IPS-11a (cell line): Measurements from ENCODE around the gene CAMTA1.

Source experiments
- H3K4me3 ChIP-seq: one replicate; pipeline ENCODE4 v1.5.1; 2013; ENCODE audit warnings: low read depth, low read length, control low read depth

Gene CAMTA1

DNA sequence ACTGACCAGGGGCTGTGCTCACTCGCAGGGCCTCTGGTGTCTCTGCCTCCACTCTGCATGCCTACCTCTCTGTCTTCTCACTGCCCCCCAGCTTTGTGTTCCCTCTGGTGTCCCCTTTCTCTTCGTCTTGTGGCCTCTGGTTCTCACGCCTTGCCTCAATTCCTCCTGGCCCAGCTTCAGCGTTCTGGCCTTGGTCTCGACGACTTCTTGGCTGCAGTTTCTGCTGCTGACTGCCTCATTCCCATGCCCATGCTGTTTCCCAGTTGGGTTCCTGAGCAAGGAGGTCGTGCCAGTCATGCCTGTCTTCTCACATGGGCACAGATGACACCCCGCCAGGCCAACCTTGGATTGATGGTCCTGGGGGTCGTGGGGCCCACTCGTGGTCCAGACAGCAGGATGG, 562.8 kb downstream of the CAMTA1 start:
- no peak overlapping the region for H3K4me3 ChIP-seq

DNA sequence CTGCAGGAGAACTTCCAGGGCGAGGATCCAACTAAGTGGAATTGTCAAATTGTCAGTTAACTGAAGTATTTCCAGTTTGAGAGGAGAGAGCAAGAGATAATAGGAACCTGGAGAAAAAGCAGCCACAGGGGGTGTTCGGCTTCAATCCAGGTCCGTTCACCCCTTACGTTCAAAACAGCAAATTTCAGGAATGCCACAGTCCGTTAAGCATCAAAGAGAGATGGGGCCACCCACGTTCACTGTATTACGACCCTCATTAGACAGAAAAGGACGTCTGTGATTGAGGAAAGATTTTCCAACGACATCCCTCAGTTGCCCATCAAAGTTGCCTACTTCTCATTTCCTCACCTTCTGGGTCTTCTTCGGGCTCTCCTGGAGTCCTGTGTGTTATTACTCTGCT, 563.3 kb downstream of the CAMTA1 start:
- H3K4me3 ChIP-seq: no peak overlapping the region

DNA sequence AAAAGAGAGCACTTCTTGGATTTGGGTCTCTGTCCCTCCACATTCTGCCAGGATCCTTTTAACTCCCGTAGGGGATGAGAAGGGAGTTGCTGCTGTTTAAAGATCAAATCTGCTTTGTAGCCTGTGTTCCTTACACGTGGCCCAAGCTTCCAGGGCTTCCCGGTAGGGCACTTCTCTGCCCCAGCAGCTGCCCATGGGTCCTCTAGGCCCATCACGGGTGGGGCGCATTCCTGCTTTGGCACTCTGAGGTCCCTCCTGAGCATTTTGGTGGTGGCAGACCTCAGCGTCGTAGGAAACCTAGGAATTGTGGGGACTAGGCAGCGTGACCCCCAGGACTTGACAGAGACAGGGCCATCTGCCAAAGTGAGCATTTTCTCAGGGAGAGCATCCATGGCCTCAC, 565.5 kb downstream of the CAMTA1 start:
- no peak overlapping the region for H3K4me3 ChIP-seq

DNA sequence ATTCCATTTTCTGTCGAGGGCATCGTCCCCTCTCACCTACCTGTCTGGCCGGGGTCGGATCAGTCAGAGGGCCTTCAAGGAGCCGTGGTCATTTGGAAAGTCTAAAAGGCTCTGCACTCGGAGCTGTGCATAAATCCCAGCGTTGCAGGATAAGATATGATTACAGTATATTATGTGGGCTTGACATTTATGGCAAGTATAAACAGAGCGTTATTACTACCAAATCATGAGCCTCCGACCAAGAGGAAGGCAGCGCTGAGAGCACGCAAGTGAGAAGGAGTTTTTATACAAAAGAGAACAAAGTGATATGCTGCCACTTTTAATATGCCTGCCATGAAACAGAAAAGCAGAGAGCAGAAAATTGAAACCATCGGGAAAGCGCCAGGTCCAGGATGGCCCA, 566.4 kb downstream of the CAMTA1 start:
- no peak overlapping the region for H3K4me3 ChIP-seq

DNA sequence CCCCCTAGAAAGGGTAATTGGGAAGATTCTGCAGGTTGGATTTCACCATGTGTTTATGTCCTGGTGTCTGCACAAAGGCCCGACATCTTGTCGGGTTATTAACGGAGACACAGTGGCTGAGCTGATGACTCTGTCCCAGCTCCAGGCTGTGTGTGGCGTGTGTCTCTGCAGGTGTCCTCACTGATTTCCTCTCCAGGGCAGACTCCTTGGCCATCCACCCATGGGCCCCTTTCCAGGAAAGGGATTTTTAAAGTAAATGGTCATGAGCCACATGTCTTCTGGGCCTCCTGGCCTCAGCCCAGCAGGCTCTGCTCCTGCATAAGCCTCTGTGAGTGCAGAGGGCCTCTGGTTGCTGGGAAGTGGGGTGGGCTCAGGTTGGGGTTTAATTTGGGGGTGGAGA, 567.1 kb downstream of the CAMTA1 start:
- no peak overlapping the region for H3K4me3 ChIP-seq

DNA sequence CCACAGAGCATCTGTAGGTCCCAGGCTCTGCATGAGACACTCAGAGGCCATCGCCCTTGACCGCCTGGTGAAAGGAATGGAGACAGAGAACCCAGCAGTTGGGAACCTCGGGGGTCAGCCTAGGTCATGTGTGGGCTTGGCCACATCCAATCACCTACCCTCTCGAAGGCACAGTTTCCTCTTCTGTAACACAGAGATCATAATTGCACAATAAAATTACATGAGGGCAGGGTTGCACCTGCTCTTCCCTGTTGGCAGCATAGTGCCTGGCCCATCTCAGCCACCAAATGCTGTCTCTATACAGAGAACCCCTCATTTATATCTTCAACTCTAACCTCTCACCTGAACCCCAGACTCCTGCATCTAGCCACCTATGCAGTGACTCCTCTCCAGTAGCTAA, 567.7 kb downstream of the CAMTA1 start:
- H3K4me3 ChIP-seq: no peak overlapping the region

DNA sequence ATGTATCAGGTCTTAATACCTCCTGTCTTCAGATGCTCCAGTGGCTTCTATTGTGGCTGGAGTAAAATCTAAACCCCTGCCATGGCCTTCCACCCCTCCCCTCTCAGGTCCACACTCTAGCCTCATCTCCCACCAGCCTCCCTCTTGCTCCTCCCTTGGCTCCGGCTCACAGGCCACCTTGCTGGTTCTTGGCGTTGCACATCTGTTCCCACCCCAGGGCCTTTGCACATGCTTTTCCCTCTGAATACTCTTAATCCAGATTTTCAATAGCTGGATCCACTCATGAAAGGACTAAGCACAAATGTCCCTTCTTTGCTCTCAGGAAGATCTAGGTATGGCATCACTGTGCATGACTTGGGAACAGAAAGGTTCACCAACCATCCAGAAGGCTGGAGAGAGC, 570.4 kb downstream of the CAMTA1 start:
- no peak overlapping the region for H3K4me3 ChIP-seq

DNA sequence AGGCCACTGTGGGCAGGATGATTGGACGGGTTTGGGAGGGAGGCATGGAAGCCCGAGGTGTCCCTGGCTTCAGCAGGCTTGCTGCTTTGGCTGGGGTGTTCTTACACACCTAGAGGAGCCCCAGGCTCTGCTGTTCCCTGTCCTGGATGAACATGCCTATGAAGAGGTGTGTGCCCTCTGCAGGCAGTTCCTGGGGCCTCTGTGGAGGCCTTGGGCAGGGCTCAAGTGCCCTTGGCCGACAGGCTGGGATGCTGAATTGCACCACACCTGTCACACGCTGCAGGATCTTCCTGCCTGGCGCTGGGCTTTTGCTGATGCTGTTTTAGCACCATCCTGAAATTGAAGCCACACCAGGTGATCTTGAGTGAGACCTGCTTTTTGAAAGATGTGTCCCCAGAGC, 570.8 kb downstream of the CAMTA1 start:
- no peak overlapping the region for H3K4me3 ChIP-seq

DNA sequence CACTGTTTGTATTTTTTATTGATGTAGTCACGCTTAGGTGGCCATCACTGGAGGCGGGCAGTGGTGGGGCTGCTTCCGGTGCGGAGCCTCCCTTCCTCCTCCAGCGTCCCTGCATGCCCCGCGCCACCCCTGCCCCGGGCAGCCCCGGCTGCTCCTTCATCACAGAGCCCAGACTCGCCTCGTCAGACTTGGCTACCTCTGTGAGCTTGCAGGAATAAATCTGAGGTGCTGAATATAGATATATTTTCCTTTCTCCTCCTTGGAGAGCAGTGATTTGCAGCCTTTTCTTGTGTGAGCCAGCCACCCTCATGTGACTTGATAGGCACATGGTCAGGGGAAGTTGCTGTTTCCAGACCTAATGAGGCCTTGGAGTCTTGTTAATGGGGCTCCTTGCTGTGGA, 573.2 kb downstream of the CAMTA1 start:
- no peak overlapping the region for H3K4me3 ChIP-seq

DNA sequence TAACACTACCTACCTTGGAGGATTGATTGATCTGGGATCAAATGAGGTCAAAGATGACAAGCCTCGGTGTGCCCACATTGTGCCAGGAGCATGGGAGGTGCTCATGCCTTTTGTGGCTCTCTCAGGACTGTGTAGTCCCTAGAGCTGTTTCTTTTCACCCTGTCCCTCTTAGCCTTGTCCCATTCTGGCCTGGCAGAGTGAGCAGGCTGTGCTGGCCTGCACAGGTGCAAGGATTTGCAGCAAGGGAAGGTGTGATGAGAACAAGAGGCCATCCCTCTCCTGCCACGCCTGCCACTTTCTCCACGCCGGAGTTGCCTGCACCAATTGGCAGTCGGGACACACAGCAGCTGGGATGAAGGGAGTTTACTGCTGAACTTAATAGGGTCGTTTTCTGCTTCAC, 575.3 kb downstream of the CAMTA1 start:
- H3K4me3 ChIP-seq: no peak overlapping the region

DNA sequence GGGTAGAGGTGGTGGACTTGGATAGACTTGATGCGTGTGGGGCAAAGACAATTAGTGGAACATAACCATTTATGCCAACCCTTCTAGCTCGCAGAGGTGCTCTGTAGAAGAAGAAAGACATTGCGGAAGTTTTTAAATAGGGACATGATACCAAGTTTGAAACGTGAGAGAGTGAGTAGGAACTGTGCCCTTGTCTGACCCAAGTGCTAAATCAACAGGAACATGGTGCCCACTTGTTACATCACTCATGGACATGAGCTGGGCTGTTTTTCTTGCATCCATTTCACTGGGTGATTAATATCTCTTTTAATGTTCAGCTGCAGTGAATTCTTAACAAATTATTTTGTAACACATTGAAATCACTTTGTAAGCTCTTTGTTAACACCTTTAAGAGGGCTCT, 577.7 kb downstream of the CAMTA1 start:
- H3K4me3 ChIP-seq: no peak overlapping the region

DNA sequence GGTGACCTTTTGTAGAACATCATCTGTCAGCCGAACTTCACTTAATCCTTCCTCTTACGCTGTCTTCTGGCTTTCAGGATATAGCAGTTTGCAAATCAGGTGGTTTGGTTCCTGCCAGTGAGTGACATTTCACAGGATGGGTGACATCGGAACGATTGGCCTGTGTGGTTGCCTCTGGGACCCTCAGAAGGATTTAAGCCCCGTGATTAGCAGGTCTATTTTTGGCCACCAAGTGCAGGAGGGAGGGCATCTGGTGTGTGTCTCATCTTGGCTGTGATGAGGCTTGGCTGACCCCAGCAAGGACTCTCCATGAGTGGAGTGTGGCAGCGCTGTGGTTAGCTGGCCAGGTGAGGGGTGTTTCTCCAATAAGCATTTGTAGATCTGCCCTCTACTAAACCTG, 578.2 kb downstream of the CAMTA1 start:
- H3K4me3 ChIP-seq: no peak overlapping the region

DNA sequence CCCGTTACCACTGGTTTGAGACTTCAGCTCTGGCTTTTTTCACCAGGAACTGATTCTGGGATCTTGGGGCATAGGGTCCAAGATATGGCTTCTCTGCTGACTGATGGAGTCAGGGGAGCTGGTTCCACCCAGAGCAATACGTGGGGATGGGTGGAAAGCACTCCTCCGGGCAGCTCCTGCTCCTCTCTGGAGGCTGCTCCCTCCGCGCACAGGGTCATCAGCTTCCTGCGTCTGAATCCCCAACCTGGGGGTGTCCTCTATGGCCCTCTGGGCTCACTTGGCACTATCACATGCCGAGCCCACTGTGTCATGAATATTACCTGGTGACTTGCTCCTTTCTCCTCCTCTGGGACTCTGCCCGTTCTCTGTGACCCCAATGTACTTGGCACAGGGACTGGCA, 580.5 kb downstream of the CAMTA1 start:
- H3K4me3 ChIP-seq: no peak overlapping the region

DNA sequence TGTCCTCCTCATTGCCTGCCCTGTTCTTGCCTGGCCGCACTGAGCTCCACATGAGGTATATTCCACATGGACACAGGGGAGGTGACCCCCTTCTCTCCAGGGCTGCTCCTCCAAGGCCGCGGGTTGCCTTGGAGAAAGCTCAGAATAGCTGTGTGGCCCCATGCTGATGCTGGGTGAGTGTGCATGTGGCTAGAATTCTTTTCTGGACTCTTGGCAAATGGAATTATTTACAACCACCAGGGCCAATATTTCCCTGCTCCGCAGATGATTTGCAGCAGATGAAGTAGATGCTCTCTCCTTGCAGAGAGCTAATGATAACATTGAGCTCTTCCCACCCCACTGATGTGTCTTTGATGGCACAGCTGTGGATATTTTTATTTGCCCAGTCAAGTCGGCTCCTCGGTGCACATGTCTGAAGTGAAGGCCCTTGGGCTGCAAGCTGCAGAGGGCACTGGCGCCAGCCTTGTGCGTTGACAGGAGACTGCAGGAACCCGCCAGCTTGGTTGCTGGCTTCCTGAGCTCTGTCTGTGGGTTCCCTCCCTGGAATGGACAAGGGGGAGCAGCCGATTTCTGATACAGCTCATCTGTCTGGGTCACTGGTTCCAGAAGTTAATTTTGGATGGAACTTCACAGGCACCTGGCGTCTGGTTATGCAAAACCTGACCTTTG, 581.2 kb downstream of the CAMTA1 start:
- H3K4me3 ChIP-seq: no peak overlapping the region

DNA sequence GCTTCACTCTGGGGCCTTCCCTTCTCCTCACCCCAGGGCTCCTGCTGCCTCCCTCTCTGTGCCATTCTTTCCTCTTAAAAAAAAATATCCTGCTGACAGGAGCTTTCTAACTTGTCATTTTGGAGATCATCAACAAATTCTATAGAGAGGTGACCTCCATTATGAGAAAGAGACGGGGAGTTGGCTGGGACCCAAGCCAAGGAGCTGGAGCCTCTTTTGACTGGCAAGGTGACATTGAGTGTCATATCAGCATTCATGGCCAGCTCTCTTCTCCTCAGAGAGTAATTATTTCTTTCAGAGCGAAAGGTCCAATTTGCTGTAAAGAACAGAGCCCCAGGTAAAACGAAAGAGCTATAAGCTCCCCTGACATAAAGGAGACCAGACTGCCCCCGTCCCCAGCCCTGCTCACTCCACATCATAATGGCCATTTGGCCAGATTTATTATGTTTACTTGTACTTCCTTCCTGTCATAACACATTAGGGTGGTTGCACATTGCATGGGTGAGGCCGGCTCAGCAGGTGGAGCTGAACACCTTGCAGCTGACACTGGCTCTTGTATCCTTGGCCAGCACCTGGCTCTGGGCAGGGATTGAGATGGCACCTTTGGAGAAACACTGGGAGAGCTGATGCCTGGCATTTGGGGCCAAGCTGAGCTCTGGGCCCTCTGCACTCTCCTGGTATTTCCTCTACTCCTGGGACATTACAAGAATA, 581.9 kb downstream of the CAMTA1 start:
- no peak overlapping the region for H3K4me3 ChIP-seq

DNA sequence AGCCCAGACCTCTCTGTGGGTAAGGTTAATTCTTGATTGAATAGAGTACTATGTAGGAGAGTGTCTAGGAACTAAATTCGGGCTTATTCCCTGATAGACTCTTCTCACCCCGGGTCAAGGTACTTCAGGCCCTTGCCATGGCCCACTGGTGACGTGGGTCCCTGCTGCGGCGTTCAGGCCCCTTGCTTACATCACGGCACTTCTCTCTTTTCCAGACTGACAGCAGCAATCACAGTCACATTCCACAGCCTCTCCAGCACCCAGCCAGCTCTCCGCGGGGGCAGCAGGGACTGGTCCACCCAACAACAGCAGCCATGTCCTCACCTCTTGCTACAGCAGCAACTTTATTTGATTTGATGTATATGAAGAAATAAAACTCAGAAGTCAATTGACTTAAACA, 584.6 kb downstream of the CAMTA1 start:
- no peak overlapping the region for H3K4me3 ChIP-seq

DNA sequence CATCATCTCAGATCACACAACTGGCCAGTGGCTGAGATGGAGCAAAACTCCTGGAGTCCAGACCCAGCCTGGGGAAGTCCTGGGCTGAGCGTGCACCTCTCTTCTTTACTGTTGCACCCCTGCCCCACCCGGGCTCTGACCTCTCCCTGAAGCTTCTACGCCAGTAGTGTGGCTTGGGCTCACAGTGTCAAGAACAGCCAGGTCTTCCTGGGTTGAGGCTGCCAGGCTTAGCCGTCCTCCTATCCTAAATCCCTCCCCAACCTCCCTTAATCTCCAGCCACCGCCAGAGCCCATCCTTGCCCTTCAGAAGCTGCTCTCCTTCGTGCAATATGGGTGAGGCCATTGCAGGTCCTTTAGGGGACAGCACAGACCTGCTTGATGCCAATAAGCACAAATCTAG, 586.7 kb downstream of the CAMTA1 start:
- H3K4me3 ChIP-seq: no peak overlapping the region

DNA sequence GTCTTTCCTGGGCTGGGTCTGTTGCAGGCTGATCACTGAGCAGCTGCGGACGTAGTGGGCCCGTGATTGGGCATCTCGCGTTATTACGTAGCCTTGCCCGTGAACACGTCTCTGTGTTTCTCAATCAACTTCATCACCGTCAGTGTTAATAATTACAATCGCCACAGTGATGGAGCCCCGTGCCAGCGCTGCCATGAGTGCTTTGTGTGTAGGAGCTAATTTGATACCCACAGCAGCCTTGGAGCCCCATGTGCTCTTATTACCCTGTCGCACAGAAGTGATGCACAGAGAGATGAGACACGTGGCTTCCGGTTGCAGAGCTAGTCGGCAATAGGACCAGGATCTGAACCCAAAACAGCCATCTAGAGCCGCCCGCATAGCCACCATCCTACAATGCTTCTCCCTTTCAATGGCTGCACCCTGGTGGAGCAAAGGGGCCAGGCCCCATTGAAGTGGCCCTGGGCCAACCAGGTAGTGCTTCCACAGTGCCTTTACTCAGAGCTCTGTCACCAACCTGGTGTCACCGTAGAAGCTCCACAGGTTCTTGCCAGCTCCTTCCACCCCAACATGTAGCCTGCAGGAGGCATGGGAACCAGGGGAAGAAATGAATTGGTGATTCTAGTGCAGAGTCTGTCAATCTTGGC, 587.3 kb downstream of the CAMTA1 start:
- H3K4me3 ChIP-seq: no peak overlapping the region

DNA sequence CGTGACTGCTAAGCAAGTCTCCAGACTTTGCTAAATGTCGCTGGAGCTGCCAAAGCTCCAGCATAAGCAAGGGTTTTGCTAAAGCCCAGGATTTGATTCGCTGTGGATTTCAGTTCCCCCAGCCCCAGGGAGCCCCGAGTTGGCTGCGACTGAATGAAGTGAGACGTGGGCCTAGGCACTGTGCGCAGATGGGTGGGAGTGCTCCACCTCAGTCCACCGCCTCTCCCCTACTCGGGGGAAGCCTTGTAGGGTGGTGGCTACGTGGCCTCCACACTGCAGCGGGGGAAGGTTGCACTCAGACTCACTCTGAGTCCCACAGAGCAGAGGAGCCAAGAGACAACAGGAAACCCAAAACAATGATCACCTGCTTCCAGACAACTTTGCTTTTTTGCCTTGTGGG, 588.0 kb downstream of the CAMTA1 start:
- no peak overlapping the region for H3K4me3 ChIP-seq

DNA sequence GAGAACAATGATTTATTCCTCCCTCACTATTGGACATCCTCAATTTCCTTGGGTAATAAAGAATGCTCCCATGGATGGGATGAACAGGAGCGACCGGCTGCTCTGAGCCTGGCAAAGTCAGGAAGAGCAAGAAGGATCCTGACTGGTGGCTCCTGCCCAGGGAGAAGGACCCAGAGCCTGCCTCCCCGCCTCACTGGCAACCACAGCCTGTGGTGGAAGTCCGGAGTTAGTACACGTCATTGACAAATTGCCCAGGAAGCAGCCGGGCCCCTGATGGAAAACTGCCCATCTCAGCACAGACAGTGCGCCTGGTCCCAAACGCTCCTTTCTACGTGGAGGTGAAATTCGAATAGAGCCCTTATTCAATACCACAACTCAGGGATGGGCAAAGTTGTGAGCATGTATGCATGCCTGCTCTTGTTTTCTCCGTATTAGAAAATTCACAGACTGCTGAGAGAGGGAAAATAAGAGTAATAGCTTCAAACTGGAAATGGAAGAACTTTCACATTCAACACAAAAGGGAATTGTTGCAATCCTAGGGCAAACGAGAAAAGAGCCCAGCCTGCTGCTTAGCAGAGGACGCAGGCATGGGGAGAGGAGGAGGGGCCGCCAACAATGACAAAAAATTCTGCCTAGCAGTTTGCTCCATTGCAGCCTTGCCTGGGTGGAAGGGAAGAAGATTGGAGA, 588.8 kb downstream of the CAMTA1 start:
- H3K4me3 ChIP-seq: no peak overlapping the region

DNA sequence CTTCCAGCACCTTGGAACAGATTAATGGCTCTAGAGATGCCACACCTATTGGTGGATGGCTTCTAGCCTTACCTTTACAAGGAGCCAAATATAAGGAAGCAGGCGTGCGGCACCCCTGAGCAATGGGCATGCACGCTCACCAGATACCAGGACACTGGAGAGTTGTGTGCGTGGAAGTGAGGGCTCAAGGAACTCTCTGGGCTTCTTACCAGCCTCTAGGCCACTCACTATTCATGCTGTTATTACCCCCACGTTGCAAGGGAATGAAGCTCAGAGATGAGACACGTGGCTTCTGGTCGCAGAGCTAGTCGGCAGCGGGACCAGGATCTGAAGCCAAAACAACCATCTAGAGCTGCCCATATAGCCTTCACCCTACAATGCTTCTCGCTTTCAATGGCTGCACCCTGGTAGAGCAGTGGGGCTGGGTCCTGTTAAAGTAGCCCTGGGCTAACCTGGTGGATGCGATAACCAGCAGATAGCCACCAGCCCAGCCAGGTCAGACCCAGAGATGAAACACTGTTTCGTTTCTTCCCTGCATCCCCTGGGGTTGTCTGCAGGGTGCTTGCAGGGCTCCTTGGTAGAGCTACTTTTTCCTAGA, 589.4 kb downstream of the CAMTA1 start:
- no peak overlapping the region for H3K4me3 ChIP-seq
